HG03175 (cell line): ENCODE data around the gene INTS2.
"Not testable (repeated sequence)": the region's sequence is repeated elsewhere in the genome, so short reads cannot be mapped to it uniquely, and the experiment has no call there.

Experiments
- ATAC-seq: cut with Tn5 transposase; IDR thresholded peaks from one replicate; pipeline ENCODE4 v1.9.1; 2021; ENCODE audit warnings: mild to moderate bottlenecking, moderate library complexity; ENCODE audit not compliant: unreplicated experiment

Gene INTS2

DNA sequence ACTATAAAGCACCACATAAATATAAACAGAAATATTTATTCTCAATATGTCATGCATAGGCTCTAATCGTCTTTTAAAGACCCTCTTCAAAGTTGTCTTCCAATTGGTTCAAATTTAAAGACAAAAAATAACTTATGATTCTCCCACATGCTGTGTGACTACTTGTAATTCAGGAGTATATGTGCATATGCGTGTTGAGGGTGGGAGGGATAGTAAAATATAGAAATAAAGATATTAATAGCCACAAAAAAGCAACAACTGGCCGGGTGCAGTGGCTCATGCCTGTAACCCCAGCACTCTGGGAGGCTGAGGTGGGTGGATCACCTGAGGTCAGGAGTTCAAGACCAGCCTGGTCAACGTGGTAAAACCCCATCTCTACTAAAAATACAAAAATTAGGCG, 33.5 kb downstream of the INTS2 start:
- ATAC-seq = not testable (repeated sequence)

DNA sequence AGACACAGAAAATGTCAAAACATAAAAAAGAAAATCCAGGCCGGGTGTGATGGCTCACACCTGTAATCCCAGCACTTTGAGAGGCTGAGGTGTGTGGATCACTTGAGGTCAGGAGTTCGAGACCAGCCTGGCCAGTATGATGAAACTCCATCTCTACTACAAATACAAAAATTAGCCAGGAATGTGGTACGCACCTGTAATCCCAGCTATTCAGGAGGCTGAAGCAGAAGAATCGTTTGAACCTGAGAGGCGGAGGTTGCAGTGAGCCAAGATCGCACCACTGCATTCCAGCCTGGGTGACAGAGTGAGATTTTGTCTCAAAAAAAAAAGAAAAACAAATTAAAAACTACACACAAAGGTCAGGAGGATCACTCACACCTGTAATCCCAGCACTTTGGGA, 40.0 kb downstream of the INTS2 start:
- ATAC-seq = not testable (repeated sequence)

DNA sequence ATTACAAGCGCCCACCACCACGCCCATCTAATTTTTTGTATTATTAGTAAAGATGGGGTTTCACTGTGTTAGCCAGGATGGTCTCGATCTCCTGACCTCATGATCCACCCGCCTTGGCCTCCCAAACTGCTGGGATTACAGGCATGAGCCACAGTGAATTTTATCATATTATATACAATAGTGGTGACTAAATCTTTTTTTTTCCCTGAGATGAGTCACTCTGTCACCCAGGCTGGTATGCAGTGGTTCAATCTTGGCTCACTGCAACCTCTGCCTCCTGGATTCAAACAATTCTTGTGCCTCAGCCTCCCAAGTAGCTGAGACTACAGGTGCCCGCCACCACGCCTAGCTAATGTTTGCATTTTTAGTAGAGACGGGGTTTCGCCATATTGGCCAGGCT, 41.9 kb downstream of the INTS2 start:
- not testable (repeated sequence) for ATAC-seq

DNA sequence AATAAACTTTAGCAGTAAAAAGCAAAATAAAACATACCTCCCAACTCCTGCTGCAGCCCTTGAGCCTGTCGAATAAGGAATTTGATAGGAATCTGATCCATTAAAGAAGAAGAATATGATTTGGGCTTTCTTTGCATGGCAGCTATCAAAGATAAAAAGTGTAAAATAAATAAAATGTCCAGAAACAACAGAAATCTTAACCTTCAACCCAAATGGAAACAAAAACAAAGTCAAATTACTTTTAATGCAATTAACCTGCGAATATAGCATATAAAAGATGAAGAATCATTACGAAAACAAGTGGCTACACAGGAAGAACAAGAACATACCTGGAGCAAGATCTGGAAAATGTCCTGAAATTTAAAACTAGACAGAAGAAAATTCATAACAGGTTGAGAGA, 42.9 kb downstream of the INTS2 start:
- ATAC-seq = no peak

DNA sequence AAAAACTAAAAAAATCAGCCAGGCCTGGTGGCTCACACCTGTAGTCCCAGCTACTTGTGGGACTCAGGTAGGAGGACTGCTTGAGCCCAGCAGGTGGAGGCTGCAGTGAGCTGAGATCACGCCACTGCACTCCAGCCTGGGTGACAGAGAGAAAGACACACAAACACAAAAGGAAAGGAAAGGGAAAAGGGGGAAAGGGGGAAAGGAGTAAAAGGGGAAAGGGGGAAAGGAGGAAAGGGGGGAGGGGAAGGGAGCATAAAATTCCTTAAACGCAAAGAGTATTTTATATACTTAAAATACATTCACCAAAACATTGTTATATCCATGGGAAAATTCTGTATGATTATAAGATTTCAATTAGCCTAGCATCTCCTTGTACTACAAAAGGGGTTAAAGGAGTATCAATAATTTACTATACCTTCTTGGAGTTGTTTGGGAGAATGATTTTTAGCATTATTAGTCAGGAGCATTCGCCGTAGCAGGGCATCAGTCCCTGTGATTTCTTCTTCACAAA, 47.1 kb downstream of the INTS2 start:
- ATAC-seq = no peak

DNA sequence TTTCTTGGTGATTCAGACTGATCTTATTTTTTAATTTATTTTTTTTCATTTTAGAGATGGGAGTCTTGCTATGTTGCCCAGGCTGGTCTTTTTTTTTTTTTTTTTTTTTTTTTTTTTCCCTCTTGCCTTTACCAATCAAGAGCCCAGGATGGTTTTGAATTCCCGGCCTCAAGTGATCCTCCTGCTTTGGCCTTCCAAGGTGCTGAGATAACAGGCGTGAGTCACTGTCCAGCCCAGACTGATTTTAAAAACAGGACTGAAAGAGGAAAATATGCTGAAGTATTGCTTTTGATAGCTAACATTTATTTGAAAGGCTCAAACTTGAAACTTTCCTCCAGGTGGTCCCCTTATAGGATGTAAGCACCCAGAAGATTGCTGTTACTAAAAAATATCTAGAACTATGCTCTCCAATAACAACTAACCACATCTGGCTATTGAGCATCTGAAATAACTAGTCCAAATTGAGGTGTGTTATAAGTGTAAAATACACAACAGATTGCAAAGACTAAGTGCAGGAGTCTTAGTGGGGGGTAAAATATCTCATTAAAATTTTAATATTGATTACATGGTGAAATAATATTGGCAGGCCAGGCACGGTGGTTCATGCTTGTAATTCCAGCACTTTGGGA, 48.7 kb downstream of the INTS2 start:
- ATAC-seq = no peak

DNA sequence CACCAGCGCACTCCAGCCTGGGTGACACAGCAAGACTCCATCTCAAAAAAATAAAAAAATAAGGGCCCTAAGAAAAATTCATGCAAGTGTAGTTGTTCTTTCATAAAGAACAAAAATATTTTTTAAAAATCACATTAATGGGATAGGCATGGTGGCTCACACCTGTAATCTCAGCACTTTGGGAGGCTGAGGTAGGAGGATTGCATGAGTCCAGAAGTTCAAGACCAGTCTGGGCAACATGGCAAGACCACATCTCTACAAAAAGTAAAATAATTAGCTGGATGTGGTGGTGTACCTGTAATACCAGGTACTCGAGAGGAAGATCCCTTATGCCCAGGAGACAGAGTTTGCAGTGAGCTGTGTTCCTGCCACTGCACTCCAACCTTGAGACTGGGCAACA, 49.3 kb downstream of the INTS2 start:
- ATAC-seq = no peak

DNA sequence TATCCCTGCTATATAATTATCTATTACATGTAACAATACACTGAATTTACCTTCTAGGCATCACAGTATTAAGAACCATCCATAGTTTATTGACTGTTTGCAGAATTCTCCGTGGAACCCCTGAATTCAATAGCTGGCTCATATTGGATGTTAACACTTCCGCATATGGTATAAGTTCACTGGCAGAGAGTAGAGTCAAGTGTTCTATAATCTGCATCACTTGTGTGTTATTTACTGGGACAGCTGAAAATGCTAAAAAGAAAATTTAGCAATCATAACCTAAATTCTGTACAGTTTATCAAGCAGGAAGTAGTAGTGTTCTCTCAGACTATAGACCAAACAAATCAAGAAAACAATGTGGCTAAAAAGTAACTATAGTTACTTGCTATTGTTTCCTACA, 49.9 kb downstream of the INTS2 start:
- ATAC-seq = no peak

DNA sequence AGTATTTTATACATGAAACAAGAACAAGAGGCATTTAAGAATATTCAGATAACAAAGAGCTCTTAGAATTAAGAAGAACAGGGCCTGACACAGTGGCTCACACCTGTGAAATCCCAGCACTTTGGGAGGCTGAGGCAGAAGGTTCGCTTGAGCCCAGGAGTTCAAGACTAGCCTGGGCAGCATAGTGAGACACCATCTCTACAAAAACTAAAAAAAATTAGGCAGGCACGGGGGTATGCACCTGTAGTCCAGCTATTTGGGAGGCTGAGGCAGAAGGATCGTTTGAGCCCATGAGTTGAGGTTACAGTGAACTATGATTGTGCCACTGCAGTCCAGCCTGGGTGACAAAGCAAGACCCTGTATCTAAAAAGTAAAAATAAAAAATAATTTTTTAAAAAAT, 52.0 kb downstream of the INTS2 start:
- ATAC-seq = no peak

DNA sequence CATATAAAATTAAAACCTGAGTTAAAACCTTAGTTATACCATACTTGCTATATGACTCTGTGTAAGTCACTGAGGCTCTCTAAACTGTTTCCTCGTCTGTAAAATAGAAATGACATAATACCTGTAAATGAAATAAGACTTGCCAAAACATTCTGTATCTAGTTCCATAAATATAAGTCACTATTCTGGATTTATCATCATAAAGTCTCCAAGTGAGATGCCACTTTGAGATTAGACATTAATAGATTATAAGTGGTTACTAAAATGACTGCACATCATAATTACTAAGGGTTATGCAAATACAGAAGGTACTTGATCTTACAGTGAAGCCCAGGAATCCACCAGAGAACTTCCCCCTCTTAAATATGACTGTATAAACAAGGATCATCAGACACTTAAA, 52.5 kb downstream of the INTS2 start:
- ATAC-seq = no peak

DNA sequence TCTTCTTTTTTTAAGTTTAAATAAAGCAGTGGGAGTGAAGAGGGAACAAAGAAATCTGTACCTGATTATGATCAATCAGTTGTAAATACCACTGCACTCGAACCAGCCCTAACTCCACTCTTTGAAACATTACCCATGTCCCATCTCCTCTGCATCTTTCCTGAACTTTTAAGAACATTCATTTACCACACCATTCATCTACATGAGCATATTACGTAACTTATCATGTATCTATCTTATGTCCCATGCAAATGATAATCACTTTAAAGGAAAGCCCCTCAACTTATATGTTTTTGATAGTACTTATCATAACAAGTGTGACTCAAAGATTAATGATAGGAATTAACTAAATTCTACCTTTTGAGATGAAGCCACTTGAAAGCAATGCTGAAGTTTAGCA, 53.7 kb downstream of the INTS2 start:
- ATAC-seq = no peak

DNA sequence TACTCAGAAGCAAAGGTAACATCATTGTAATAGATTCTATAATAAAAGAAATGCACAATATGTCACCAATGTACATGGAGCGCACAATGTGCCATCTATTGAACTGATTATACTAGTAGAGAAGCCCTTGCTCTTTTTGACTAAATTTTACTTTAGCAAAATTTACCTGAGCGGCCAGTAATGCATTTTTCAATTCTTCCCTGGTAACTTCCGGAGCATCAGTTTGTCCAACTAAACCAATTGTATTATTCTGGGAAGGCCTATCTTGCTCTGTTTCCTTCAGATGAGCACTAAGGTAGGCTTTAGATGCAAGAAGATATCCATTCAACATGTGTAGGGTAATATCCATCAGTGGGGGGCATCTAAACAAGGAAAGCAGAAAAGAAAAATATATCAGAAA, 55.7 kb downstream of the INTS2 start:
- no peak for ATAC-seq

DNA sequence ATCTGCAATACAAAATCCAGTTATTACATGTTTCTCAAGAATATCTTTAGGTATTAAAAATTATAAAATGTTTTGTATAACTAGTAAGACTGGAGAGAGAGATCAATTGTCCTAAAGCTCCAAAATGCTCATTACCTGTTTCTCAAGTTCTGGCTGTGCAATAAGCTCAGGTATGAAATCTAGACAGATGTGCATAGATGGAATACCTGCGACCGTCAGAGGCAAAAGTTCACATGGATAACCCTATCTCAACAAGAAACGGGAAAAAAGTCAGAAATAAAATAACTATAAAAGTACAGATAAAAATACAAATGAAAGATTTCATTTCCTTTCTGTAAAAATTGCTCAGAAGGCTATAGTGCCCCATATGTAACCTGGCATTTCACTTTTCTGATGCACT, 58.6 kb downstream of the INTS2 start:
- ATAC-seq = no peak

DNA sequence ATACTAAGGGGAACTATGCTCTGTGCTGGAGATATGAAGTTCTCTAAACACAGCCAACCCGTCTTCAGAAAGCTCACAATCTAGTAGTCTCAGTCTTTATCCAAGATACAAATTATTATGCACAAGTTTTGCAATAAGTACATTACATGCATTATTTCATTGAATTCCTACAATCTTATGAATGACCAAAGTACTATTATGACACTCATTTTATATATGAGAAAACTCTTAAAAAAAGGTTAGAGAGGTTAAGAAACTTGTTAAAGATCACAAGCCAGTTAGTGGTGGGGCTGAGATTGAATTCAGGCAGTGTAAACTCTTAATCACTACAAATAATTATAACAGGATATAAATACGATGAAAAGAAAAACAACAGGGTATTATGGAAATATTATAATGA, 59.7 kb downstream of the INTS2 start:
- ATAC-seq = no peak

DNA sequence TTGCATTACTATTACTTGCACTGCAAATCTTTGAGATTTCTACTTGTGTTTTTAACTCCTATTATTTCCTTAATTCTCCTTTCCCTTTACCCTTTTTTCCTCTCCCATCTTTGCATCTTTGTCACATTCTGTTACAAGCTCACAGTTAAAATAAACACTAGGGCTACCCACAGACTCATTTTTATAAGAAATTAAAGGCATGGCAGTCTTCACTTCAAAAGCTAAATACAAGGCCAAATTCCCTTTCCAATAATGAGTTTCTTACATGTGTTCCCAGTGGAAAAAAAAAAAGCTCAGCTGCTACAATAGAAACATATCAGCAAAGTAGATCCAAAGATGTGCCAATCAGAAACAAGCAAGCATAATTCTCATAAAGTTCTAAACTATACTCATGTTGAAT, 60.7 kb downstream of the INTS2 start:
- ATAC-seq = no peak

DNA sequence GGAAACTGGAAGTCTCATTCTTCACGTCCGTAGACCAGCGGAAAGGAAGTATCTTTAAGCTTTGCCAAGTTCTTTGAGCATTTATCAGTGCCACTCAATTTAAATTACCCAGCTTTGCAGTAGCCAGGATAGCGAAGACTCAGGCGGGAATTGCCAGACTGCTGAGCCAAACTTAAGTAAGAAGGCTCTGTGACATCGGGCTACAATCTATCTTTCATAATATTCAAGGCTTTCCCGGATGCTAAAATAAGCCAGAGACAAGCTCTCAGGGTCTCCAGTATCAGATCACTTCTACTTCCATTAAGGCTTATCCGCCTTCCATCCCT, 64.0 kb downstream of the INTS2 start:
- peak; percentile 12 for ATAC-seq

DNA sequence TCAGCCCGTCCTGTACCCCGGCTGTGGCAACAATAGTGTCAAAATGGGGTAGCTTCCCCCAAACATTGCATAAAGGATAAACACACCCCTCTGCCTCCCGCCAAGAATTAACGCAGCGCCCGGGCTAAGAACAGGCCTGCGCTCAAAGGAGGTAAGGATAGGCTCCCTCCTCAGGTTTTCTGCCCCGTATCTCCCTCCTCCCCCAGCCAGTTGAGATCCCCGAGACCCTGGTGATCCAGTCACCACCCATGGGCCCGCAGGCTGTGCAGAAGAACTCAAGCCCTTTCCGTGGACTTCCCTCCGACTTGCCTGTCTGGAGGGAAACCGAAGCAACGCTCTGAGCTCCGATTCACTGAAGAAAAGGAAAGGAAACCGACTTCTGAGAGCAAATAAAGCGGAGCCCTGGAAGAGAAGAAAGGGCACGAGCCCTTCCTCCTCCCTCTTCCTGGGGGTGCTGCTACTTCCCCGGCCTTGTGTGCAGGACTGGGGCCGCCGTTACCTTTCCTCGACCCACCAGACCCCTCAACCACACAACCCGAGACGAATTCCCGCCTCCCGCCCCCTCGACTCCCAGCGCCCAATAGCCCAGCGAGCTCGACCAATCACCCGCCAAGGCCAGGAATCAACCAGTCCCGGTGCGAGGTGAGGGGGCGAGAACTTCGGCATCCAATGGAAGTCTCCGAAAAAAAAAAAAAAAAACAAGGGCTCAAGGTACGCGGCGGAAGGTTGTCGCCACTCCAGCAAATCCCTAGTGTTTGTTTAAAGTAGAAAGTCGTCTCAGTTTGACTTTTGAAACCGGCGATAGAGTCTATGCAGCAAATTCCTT, 64.6 kb downstream of the INTS2 start, which contains the start of gene BRIP1:
Gene BRIP1, minus strand, starts transcription at position 554 of the 826 bp plus-strand sequence. CDS start 1,989 bp downstream, outside the sequence.
- ATAC-seq = peak; percentile 92

DNA sequence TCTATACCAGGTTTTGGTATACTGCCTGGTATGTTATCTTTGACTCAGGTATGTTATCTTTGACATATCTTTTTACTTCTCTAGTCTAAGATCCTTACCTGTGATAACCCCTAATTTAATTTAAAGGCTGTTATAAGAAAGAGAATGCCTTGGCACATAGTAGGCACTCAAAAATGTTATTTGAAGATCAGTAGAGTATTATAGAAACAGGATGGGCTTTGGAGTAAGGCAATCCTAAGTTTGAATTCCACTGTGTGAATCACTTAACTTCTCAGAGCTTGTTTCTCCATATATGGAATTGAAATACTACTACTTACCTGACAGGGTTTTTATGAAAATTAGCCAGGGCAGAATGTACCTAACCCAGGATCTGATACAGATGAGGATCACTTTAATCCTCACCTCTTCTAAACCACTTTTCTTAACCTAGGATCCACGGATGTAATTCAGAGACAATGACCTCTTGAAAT, 65.6 kb downstream of the INTS2 start:
- ATAC-seq = no peak

DNA sequence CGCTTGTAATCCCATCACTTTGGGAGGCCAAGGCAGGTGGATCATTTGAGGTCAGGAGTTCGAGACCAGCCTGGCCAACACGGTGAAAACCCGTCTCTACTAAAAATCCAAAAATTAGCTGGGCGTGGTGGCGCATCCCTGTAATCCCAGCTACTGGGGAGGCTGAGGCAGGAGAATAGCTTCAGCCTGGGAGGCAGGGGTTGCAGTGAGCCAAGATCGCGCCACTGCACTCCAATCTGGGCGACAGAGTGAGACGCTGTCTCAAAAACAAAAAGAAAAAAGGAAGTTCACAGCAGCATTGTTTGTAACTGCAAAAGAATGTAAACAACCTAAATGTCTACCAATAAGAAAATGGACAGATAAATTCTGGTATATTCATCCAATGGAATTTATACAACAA, 67.4 kb downstream of the INTS2 start:
- not testable (repeated sequence) for ATAC-seq

DNA sequence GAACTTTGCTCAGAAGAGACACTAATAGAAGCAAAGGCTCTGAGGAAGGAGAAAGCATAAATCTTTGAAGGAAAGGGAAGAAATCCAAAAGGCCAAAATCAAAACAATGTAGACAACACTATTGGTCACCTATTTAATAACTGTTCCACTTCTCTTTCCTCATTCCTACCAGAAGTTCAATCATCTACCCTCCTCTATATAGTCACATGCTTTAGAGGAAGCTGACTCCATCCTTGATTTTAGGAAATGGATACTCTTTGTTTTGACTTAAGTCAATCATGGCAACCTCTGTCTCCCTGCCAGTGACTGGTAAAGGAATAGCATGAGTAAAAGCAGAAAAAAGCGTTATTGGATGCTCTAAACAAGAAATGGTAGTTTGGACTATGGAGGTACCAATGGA, 71.7 kb downstream of the INTS2 start:
- no peak for ATAC-seq

DNA sequence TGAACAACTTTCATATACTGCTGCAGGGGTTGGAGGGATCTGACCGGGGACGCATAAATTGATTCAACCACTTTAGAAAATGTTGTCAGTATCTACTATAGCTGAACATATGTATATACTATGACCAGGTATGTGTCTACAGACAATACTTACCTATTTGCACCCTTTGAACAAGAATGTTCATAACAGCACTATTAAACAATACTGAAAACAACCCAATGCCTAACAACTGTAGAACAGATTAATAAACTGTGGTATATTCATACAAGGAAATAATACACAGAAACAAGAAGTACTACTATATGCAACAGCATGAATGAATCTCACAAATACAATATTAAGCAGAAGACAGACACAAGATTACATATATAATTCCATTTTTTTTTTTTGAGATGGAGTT, 74.9 kb downstream of the INTS2 start:
- no peak for ATAC-seq

DNA sequence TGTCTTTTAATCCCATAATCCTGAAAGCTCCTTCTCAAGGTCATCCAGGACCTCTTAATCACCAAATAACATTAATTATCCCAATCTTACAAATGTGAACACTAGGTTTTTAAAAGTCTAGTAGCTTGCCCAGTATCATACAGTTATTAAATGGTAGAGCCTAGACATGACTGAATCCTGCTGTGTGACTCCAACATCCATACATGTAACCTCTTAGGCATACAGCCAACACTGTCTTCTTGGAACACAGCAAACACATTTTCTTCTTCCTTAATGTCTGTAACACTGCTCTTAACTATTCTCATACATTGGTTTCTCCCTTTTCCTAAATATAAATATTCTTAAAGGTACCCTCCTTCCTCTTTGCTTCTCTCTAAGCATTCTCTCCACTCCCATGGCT, 78.1 kb downstream of the INTS2 start:
- no peak for ATAC-seq
